GM12878 (cell line): Measurements from ENCODE around the gene PHF10. TPM values are rescaled to one million over a fixed set of nuclear protein-coding genes. Genes with fewer than 3 reads are reported as not detected.

Experiments
- ATAC-seq: fragments of 200-7000 bp; cut with Tn5 transposase; 3 replicates; pipeline ENCODE4 v1.9.1; 2020; ENCODE audit warnings: mild to moderate bottlenecking, moderate library complexity
- BruUV-seq: library from RNA; stranded (reverse); fragments of 400-500 nt; replicated peaks from 2 replicates; lab custom pipeline; 2021; lab: Mats Ljungman, UMichigan
- CTCF ChIA-PET: fragments of 300-600 bp; sonication (Branson Sonifier 250); formaldehyde crosslinking; extraction: SDS; loops from one replicate; lab custom pipeline; 2021; ENCODE audit warnings: inconsistent platforms; lab: Yijun Ruan, JAX
- POLR2A ChIA-PET: fragments of 350-600 bp; formaldehyde crosslinking; extraction: SDS; loops from one replicate; lab custom pipeline; 2021; ENCODE audit warnings: inconsistent platforms; lab: Charles Lee
- RAD21 ChIA-PET: fragments of 300-600 bp; sonication (Branson Sonifier 250); formaldehyde crosslinking; loops from one replicate; lab custom pipeline; 2023; ENCODE audit warnings: antibody characterized with exemption; ENCODE audit not compliant: unreplicated experiment; lab: Charles Lee
- SMC1A ChIA-PET: fragments of 300-600 bp; sonication (Branson Sonifier 250); formaldehyde crosslinking; loops from one replicate; lab custom pipeline; 2023; ENCODE audit not compliant: unreplicated experiment, uncharacterized antibody; lab: Charles Lee
- DNase-seq: peaks from one replicate; pipeline ENCODE4 v3.0.0-alpha.2; 2011; ENCODE audit warnings: low read depth, low spot score
- FAIRE-seq: peaks from 3 replicates; lab custom pipeline; 2011; peaks lifted over from hg19 to GRCh38; lab: Jason Lieb, UNC
- H2AFZ ChIP-seq: 2 replicates; pipeline ENCODE4 v1.6.0; 2011; ENCODE audit warnings: low read depth, low read length, control low read depth; ENCODE audit not compliant: control insufficient read depth
- H3K27ac ChIP-seq: 2 replicates; pipeline ENCODE4 v1.5.1; 2011; ENCODE audit warnings: control low read depth; ENCODE audit not compliant: control insufficient read depth, insufficient read depth
- H3K27me3 ChIP-seq, 2 experiments: replicated peaks in 1 of 2; 2 replicates each; pipeline versions ENCODE4 v1.6.0 to v1.6.1; 2011; ENCODE audit warnings: low read length in 1 of 2; ENCODE audit not compliant: control insufficient read depth in 2 of 2, insufficient read depth in 2 of 2
- H3K36me3 ChIP-seq, 2 experiments: 2 replicates each; pipeline ENCODE4 v1.5.1; 2011; ENCODE audit warnings: low read length in 1 of 2; ENCODE audit not compliant: control insufficient read depth in 2 of 2, insufficient read depth in 2 of 2
- H3K4me1 ChIP-seq: 2 replicates; pipeline ENCODE4 v1.6.1; 2011; ENCODE audit warnings: mild to moderate bottlenecking, low read length, moderate library complexity, mixed read lengths; ENCODE audit not compliant: control insufficient read depth, insufficient read depth
- H3K4me2 ChIP-seq: 2 replicates; pipeline ENCODE4 v1.6.0; 2011; ENCODE audit warnings: control low read depth; ENCODE audit not compliant: control insufficient read depth, insufficient read depth
- H3K4me3 ChIP-seq: fragments of 200-600 bp; sonication (generic); 2 replicates; pipeline ENCODE4 v1.5.1; 2016
- H3K79me2 ChIP-seq: 2 replicates; pipeline ENCODE4 v1.6.0; 2011; ENCODE audit warnings: low read length; ENCODE audit not compliant: control insufficient read depth, insufficient read depth
- H3K9ac ChIP-seq: 2 replicates; pipeline ENCODE4 v1.8.0; 2011; ENCODE audit warnings: low read length, control low read depth, mixed read lengths; ENCODE audit not compliant: control insufficient read depth, insufficient read depth
- H3K9me3 ChIP-seq: replicated peaks from 3 replicates; pipeline ENCODE4 v1.5.1; 2011; ENCODE audit warnings: mild to moderate bottlenecking, low read length; ENCODE audit not compliant: control insufficient read depth, insufficient read depth
- H4K20me1 ChIP-seq: 2 replicates; pipeline ENCODE4 v1.6.0; 2011; ENCODE audit not compliant: control insufficient read depth, insufficient read depth
- ESRRA ChIP-seq: IDR thresholded peaks from 2 replicates; pipeline ENCODE4 v1.6.1; 2012; ENCODE audit warnings: mild to moderate bottlenecking, low read length, improper control_type of control experiment
- NRF1 ChIP-seq: conservative IDR thresholded peaks from 2 replicates; pipeline ENCODE4 v1.6.1; 2011; ENCODE audit warnings: mild to moderate bottlenecking, low read depth, low read length, improper control_type of control experiment
- RB1 ChIP-seq: fragments of 450-650 bp; formaldehyde crosslinking; IDR thresholded peaks from 2 replicates; pipeline ENCODE4 v1.6.1; 2017; ENCODE audit warnings: mild to moderate bottlenecking, borderline replicate concordance
- RBBP5 ChIP-seq: fragments of 200-600 bp; sonication (generic); conservative IDR thresholded peaks from 2 replicates; pipeline ENCODE4 v1.6.1; 2016
- SMARCA5 ChIP-seq: fragments of 450-650 bp; IDR thresholded peaks from 2 replicates; pipeline ENCODE4 v1.6.1; 2017; ENCODE audit warnings: mild to moderate bottlenecking
- SREBF2 ChIP-seq: IDR thresholded peaks from 2 replicates; pipeline ENCODE4 v1.6.1; 2012; ENCODE audit warnings: mild to moderate bottlenecking, low read length
- ZZZ3 ChIP-seq: IDR thresholded peaks from 2 replicates; pipeline ENCODE4 v1.6.1; 2011; ENCODE audit warnings: low read depth; ENCODE audit not compliant: control insufficient read depth, insufficient read length
- WGBS: methylation state at CpG from one replicate; pipeline ENCODE4 v1.1.6; 2016; ENCODE audit warnings: low lambda C conversion rate; ENCODE audit not compliant: insufficient replicate concordance, insufficient coverage; ENCODE audit errors: missing lambda C conversion rate; 5-methylcytosine and 5-hydroxymethylcytosine counted together
- in situ Hi-C: fragments of 300-500 bp; cut with MboI; formaldehyde crosslinking; loops from 9 replicates; pipeline ENCODE4 v1.14.3; 2018; ENCODE audit warnings: mixed read lengths
- intact Hi-C: fragments of 100-400 bp; cut with micrococcal nuclease; formaldehyde crosslinking; loops from one replicate; pipeline ENCODE4 v1.14.2; 2022; ENCODE audit not compliant: unreplicated experiment
- polyA plus RNA-seq, 11 experiments: library from polyadenylated mRNA; depleted of rRNA in 4 of 11; unstranded in 6 of 11; stranded (reverse) in 5 of 11; fragments of >200 nt; fragmentation: Nextera tagmentation in 4 of 11; fragmentation: Illumina TruSeq in 1 of 11; extraction: Ambion mirVana in 4 of 11; extraction: Trizol in 1 of 11; gene quantifications; 1 replicate in 1 of 11; 2 replicates in 10 of 11; pipeline versions ENCODE4 v1.2.1 to v1.2.3, GENCODE V29; 2011 to 2016; ENCODE audit warnings: inconsistent platforms in 2 of 11, missing spikeins in 2 of 11, low read depth in 1 of 11
- total RNA-seq, 4 experiments: library from RNA; depleted of rRNA in 3 of 4; stranded (reverse); fragments of >200 nt in 3 of 4; fragmentation: Illumina TruSeq in 1 of 4; extraction: Trizol in 1 of 4; gene quantifications; 2 replicates each; pipeline versions ENCODE4 v1.2.1 to v1.2.3, GENCODE V29; 2013 to 2021
- TF ChIP-seq, protein P1 (sequence below): fragments of 450-650 bp; IDR thresholded peaks from 2 replicates; pipeline ENCODE4 v1.6.1; 2018; ENCODE audit warnings: borderline replicate concordance, mild to moderate bottlenecking; ENCODE audit not compliant: partially characterized antibody
- TF ChIP-seq, protein P2 (sequence below): fragments of 450-650 bp; IDR thresholded peaks from 2 replicates; pipeline ENCODE4 v1.6.1; 2017; ENCODE audit warnings: mild to moderate bottlenecking, low read depth, inconsistent platforms; ENCODE audit not compliant: poor library complexity, severe bottlenecking
- TF ChIP-seq, protein P3 (sequence below): fragments of 450-650 bp; IDR thresholded peaks from 2 replicates; pipeline ENCODE4 v1.6.1; 2017; ENCODE audit warnings: mild to moderate bottlenecking, moderate library complexity
- TF ChIP-seq, protein P4 (sequence below): fragments of 450-650 bp; IDR thresholded peaks from 2 replicates; pipeline ENCODE4 v1.6.1; 2017; ENCODE audit warnings: mild to moderate bottlenecking

The PHF10 gene
- total and polyA plus RNA-seq, 10 of the 15 experiments (the other 5 are each of a cell fraction or from before 2014, with no cell fraction given): 3.8 to 35.6 (median 15.8) TPM

DNA sequence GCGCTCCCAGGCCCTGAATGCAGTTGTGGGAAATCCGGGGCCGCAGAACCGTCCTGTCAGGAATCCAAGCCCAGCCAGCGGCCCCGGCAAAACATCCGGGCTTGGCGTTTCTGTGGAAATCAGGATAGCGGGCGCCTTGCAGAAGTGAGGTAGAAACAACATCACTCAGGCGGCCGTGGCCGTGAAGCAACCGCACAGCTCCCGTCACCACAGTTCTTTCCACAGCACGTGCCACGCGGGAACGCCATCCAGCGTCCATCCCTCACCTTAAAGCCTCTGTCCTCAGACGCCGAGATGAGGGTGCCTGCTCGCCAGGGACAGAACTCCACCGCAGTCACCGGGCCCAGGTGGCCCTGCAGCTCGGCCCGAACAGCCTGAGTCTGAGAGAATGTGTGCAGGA is 56.6 kb downstream of the PHF10 start:
- Histone ChIP-seq H3K9ac (no peak overlapping the region), H4K20me1 (no peaks in the 10 kb centered on the region), H3K9me3 (no peaks in the 10 kb centered on the region), H3K27me3 (no peaks in the 10 kb centered on the region), H3K79me2 (no peaks in the 10 kb centered on the region), H3K4me3 (no peak overlapping the region), H3K4me2 (no peak overlapping the region), H3K27ac (no peak overlapping the region), H3K4me1 (no peaks in the 10 kb centered on the region), H3K36me3 (peaks cover 3 to 9% of the 10 kb centered on the region in 2 experiments), H2AFZ (no peak overlapping the region)
- ChIA-PET SMC1A (no interaction called here), POLR2A (no interaction called here), CTCF (no interaction called here), RAD21 (no interaction called here)
- DNase-seq (no peak), ATAC-seq (no peak), FAIRE-seq (no peak)
- intact Hi-C loops (no loop called here), in situ Hi-C loops (no loop called here)
- no TSS peak for BruUV-seq
- over 99% methylated on average over 23 of the region's 27 CpGs for WGBS
- TF ChIP-seq, protein P1, sequence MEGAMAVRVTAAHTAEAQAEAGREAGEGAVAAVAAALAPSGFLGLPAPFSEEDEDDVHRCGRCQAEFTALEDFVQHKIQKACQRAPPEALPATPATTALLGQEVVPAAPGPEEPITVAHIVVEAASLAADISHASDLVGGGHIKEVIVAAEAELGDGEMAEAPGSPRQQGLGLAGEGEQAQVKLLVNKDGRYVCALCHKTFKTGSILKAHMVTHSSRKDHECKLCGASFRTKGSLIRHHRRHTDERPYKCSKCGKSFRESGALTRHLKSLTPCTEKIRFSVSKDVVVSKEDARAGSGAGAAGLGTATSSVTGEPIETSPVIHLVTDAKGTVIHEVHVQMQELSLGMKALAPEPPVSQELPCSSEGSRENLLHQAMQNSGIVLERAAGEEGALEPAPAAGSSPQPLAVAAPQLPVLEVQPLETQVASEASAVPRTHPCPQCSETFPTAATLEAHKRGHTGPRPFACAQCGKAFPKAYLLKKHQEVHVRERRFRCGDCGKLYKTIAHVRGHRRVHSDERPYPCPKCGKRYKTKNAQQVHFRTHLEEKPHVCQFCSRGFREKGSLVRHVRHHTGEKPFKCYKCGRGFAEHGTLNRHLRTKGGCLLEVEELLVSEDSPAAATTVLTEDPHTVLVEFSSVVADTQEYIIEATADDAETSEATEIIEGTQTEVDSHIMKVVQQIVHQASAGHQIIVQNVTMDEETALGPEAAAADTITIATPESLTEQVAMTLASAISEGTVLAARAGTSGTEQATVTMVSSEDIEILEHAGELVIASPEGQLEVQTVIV: no peak
- TF ChIP-seq RB1 (no peak), ESRRA (no peak), ZZZ3 (no peak), SMARCA5 (no peak), SREBF2 (no peak), RBBP5 (no peak), NRF1 (no peak)
- TF ChIP-seq, protein P2, sequence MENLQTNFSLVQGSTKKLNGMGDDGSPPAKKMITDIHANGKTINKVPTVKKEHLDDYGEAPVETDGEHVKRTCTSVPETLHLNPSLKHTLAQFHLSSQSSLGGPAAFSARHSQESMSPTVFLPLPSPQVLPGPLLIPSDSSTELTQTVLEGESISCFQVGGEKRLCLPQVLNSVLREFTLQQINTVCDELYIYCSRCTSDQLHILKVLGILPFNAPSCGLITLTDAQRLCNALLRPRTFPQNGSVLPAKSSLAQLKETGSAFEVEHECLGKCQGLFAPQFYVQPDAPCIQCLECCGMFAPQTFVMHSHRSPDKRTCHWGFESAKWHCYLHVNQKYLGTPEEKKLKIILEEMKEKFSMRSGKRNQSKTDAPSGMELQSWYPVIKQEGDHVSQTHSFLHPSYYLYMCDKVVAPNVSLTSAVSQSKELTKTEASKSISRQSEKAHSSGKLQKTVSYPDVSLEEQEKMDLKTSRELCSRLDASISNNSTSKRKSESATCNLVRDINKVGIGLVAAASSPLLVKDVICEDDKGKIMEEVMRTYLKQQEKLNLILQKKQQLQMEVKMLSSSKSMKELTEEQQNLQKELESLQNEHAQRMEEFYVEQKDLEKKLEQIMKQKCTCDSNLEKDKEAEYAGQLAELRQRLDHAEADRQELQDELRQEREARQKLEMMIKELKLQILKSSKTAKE: no peak
- TF ChIP-seq, protein P3, sequence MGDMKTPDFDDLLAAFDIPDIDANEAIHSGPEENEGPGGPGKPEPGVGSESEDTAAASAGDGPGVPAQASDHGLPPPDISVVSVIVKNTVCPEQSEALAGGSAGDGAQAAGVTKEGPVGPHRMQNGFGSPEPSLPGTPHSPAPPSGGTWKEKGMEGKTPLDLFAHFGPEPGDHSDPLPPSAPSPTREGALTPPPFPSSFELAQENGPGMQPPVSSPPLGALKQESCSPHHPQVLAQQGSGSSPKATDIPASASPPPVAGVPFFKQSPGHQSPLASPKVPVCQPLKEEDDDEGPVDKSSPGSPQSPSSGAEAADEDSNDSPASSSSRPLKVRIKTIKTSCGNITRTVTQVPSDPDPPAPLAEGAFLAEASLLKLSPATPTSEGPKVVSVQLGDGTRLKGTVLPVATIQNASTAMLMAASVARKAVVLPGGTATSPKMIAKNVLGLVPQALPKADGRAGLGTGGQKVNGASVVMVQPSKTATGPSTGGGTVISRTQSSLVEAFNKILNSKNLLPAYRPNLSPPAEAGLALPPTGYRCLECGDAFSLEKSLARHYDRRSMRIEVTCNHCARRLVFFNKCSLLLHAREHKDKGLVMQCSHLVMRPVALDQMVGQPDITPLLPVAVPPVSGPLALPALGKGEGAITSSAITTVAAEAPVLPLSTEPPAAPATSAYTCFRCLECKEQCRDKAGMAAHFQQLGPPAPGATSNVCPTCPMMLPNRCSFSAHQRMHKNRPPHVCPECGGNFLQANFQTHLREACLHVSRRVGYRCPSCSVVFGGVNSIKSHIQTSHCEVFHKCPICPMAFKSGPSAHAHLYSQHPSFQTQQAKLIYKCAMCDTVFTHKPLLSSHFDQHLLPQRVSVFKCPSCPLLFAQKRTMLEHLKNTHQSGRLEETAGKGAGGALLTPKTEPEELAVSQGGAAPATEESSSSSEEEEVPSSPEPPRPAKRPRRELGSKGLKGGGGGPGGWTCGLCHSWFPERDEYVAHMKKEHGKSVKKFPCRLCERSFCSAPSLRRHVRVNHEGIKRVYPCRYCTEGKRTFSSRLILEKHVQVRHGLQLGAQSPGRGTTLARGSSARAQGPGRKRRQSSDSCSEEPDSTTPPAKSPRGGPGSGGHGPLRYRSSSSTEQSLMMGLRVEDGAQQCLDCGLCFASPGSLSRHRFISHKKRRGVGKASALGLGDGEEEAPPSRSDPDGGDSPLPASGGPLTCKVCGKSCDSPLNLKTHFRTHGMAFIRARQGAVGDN: no peak
- TF ChIP-seq, protein P4, sequence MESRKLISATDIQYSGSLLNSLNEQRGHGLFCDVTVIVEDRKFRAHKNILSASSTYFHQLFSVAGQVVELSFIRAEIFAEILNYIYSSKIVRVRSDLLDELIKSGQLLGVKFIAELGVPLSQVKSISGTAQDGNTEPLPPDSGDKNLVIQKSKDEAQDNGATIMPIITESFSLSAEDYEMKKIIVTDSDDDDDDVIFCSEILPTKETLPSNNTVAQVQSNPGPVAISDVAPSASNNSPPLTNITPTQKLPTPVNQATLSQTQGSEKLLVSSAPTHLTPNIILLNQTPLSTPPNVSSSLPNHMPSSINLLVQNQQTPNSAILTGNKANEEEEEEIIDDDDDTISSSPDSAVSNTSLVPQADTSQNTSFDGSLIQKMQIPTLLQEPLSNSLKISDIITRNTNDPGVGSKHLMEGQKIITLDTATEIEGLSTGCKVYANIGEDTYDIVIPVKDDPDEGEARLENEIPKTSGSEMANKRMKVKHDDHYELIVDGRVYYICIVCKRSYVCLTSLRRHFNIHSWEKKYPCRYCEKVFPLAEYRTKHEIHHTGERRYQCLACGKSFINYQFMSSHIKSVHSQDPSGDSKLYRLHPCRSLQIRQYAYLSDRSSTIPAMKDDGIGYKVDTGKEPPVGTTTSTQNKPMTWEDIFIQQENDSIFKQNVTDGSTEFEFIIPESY: no peak
